Naive B cell (primary cell): ENCODE measurements around the gene IGFBP3. TPM values are rescaled to one million over a fixed set of nuclear protein-coding genes. Genes with fewer than 3 reads are reported as not detected.
"Not testable (repeated sequence)": the region's sequence is repeated elsewhere in the genome, so short reads cannot be mapped to it uniquely, and the experiment has no call there.

Source experiments
- ATAC-seq, 2 donors: fragments of 150-1000 bp; cut with Tn5 transposase; 2 replicates each; pipeline ENCODE4 v1.10.0; 2021; ENCODE audit warnings: low read depth in 2 of 2, mild to moderate bottlenecking in 2 of 2, moderate library complexity in 2 of 2
- DNase-seq: peaks from one replicate; pipeline ENCODE4 v3.0.0; 2022
- H3K27ac Mint-ChIP-seq, 6 donors: one replicate each; pipeline ENCODE4 v1.8.0; 2020 to 2022; ENCODE audit warnings: mild to moderate bottlenecking in 6 of 6, mixed read lengths in 6 of 6, moderate library complexity in 5 of 6, inconsistent platforms in 2 of 6
- H3K27me3 Mint-ChIP-seq, 3 donors: one replicate each; pipeline ENCODE4 v1.8.0; 2021 to 2022; ENCODE audit warnings: mixed read lengths in 3 of 3, mild to moderate bottlenecking in 1 of 3
- H3K36me3 Mint-ChIP-seq, 2 donors: one replicate each; pipeline ENCODE4 v1.8.0; 2020 to 2022; ENCODE audit warnings: mixed read lengths in 2 of 2, inconsistent platforms in 1 of 2, mild to moderate bottlenecking in 1 of 2
- H3K4me1 Mint-ChIP-seq, 3 donors: one replicate each; pipeline ENCODE4 v1.8.0; 2020 to 2022; ENCODE audit warnings: mixed read lengths in 3 of 3, inconsistent platforms in 1 of 3, mild to moderate bottlenecking in 1 of 3, moderate library complexity in 1 of 3
- H3K4me3 Mint-ChIP-seq, 8 donors: one replicate each; pipeline ENCODE4 v1.8.0; 2020 to 2022; ENCODE audit warnings: mild to moderate bottlenecking in 8 of 8, mixed read lengths in 8 of 8, moderate library complexity in 8 of 8, inconsistent platforms in 2 of 8
- H3K9me3 Mint-ChIP-seq, 7 donors: one replicate each; pipeline ENCODE4 v1.8.0; 2020 to 2022; ENCODE audit warnings: mixed read lengths in 7 of 7, mild to moderate bottlenecking in 5 of 7, inconsistent platforms in 2 of 7, moderate library complexity in 1 of 7
- polyA plus RNA-seq, 6 donors: library from polyadenylated mRNA; unstranded; fragments of 300-500 nt; fragmentation: Illumina TruSeq; gene quantifications; one replicate each; pipeline ENCODE4 v1.2.3, GENCODE V29; 2021; ENCODE audit warnings: low read depth in 6 of 6

The IGFBP3 gene, protein sequence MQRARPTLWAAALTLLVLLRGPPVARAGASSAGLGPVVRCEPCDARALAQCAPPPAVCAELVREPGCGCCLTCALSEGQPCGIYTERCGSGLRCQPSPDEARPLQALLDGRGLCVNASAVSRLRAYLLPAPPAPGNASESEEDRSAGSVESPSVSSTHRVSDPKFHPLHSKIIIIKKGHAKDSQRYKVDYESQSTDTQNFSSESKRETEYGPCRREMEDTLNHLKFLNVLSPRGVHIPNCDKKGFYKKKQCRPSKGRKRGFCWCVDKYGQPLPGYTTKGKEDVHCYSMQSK
- not detected for polyA plus RNA-seq

DNA sequence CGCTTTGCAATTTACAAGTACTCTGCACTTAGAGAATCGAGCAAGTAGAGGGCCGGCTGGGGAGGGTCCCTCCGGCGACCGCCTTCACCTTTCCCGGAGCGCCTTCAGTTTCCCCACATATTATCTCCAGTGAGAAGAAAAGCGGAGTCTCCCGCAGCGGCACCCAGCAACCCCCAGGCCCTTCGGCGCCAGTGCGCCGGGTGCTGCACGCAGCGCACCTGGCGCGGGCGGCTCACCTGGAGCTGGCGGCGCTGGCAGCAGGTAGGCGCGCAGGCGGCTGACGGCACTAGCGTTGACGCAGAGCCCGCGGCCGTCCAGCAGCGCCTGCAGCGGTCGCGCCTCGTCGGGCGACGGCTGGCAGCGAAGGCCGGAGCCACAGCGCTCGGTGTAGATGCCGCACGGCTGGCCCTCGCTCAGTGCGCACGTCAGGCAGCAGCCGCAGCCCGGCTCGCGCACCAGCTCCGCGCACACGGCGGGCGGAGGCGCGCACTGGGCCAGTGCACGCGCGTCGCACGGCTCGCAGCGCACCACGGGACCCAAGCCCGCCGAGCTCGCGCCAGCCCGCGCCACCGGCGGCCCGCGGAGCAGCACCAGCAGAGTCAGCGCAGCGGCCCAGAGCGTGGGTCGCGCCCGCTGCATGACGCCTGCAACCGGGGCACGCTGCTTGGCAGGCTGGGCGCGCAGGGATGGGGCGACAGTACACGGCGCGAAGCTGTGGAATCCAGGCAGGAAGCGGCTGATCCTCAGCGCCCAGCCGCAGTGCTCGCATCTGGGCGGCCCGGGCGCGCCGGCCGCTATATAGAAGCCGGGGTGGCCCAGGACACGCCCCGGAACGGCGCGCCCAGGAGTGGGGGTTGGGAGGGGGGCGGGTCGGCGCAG, at the start of gene IGFBP3:
Gene IGFBP3 (minus strand): TSS at position 771 of the 879 bp plus-strand sequence. CDS start 132 bp downstream, at position 639.
- ATAC-seq (peak in 1 of 2 donors; percentile 21), DNase-seq (no peak)
- H3K4me3 Mint-ChIP-seq = peak within 1 kb of the TSS in 6 of 8 donors; percentile 51 to 86 (median 65)
- H3K27me3 Mint-ChIP-seq = peaks cover 69 to 79% (median 76%) of the 10 kb centered on the region in 3 donors
- H3K27ac Mint-ChIP-seq = peak within 1 kb of the TSS in 1 of 6 donors; percentile 58
- H3K9me3 Mint-ChIP-seq = peaks cover 0 to 2% (median 0%) of the 10 kb centered on the region in 7 donors
- peaks cover 13 to 30% (median 27%) of the 10 kb centered on the region in 3 donors for H3K4me1 Mint-ChIP-seq
- H3K36me3 Mint-ChIP-seq = no peaks in the 10 kb centered on the region

DNA sequence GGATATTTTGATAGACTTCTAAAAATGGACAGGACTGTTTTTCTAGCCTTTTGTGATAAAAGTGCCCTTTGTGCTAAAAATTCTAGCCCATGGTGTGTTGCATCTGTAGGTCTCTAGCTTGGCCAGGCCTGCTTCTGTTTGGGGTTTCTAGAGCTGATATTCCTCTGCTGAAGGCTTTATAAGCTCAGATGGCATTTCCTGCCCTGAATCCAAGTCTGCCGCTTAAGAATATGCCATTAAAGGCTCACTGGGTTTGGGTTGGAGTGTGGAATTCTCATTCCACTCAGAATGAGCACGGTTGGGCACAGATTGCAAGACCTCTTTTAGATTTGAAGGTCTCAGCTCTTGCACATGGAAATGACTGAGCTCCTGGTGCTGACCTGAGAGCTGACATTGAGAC, 49.4 kb upstream of the IGFBP3 start:
- Mint-ChIP-seq H3K27me3 (peaks cover 0 to 20% (median 18%) of the 10 kb centered on the region in 3 donors), H3K27ac (no peak overlapping the region), H3K4me3 (no peak overlapping the region), H3K36me3 (peaks cover 0 to 4% of the 10 kb centered on the region in 2 donors), H3K9me3 (peaks cover 0 to 3% (median 0%) of the 10 kb centered on the region in 7 donors), H3K4me1 (no peaks in the 10 kb centered on the region)
- ATAC-seq (no peak), DNase-seq (no peak)

DNA sequence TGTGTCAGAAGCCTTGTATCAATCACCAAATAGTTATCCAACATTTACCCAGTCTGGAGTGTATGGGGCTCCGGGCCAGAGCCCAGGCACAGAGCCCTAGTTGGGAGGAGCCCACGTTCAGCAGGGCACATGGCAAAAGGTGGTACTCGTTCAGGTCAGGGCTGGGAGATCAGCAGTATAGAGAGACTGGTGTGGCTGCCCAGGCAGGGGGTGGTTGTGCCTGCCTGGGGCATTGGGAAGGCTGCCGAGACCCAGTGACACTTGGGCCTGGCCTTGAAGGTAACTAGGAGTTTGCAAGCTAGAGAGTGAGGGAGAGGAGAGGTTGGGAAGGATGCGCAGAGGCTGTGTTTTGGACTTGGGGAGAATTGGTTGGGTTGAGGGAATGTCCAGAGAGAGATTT, 48.9 kb upstream of the IGFBP3 start:
- peaks cover 0 to 4% of the 10 kb centered on the region in 2 donors for H3K36me3 Mint-ChIP-seq
- ATAC-seq (no peak), DNase-seq (no peak)
- H3K9me3 Mint-ChIP-seq = peaks cover 0 to 3% (median 0%) of the 10 kb centered on the region in 7 donors
- H3K27me3 Mint-ChIP-seq = peaks cover 0 to 20% (median 18%) of the 10 kb centered on the region in 3 donors
- no peaks in the 10 kb centered on the region for H3K4me1 Mint-ChIP-seq
- no peak overlapping the region for H3K27ac Mint-ChIP-seq
- H3K4me3 Mint-ChIP-seq = no peak overlapping the region

DNA sequence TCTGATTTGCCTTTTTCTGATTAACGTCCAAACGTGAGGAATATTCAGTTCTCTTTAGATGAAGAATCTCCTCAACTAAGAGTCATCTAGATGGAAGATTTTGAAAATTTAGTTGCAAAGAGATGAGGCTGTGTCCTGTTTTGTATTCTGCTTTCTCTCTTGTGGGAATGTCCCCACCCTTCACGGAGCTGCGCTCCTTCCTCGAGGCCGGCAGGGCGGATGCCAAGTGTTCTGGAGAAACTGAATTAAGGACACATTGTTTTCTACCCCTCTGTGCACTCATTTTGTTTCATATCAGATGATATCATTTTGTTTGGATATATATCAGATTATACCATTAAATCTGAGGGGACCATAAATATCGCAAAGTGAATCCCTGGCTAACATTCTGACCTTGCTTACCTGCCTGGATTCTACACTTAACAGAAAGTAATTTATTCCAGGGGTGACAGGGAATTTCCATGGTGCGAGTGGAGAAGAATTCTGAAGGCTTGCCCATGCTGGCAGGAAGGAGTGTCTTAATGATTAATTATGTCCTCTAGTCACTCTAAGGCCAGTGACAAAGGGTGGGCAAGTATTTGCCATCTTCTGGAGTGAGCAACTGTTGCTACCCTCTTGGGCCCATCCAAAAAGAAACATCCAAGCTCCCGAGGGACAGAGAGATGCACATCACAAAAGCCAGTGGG, 47.9 kb upstream of the IGFBP3 start:
- Mint-ChIP-seq H3K4me3 (no peak overlapping the region), H3K27me3 (peaks cover 0 to 24% (median 21%) of the 10 kb centered on the region in 3 donors), H3K4me1 (no peaks in the 10 kb centered on the region), H3K36me3 (peaks cover 0 to 4% of the 10 kb centered on the region in 2 donors), H3K27ac (no peak overlapping the region), H3K9me3 (peaks cover 0 to 3% (median 0%) of the 10 kb centered on the region in 7 donors)
- DNase-seq (no peak), ATAC-seq (no peak)

DNA sequence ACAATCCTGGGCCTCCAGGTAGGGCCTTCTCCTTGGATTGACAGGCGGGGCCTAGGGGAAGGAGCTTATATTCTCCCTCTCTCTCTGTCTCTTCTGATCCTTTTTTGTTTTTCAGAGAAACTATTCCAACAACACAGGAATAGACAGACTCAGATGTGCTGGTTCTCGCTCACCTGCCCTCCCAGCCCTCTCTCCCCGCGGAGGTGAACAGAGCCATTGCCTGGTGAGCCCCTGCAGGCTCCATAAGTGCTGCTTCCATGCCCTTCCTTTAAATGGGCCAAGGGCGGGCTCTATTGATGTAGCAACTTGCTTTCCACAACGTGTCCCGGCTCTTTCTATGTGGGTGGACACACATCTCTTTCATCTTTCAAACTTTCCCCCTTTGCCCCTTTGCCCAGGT, 47.2 kb upstream of the IGFBP3 start:
- peaks cover 0 to 3% (median 0%) of the 10 kb centered on the region in 7 donors for H3K9me3 Mint-ChIP-seq
- no peak overlapping the region for H3K4me3 Mint-ChIP-seq
- H3K4me1 Mint-ChIP-seq = no peaks in the 10 kb centered on the region
- ATAC-seq = no peak
- H3K27ac Mint-ChIP-seq = no peak overlapping the region
- H3K27me3 Mint-ChIP-seq = peaks cover 0 to 28% (median 26%) of the 10 kb centered on the region in 3 donors
- H3K36me3 Mint-ChIP-seq = peaks cover 0 to 10% of the 10 kb centered on the region in 2 donors
- DNase-seq = no peak

DNA sequence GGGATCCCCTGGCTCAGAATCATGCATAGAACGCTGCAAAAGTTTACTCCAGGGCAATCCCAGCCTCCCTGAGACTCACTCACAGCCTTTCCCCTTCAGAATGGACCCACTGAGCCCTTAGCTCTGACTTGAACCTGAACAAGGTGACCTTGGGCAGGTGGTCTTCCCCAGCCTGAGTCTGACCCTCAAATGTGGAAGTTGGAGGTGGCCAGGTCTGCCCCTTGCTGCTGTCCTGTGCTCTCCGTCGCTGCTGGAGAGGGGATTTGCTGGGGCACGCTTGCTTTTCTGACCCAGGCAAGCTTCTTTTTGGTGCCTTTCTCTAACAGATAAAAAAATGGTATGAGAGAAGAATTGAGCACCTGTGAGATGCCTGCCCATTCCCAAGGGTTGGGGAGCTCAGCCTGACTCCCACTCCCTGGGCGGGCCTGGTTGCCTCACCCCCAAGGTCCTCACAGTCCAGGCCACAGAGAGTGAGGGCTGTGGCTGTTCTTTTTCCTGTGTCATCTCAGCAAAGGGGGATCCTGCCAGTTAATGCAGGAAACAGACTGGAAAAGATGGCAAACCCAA, 46.6 kb upstream of the IGFBP3 start:
- H3K27me3 Mint-ChIP-seq = peaks cover 0 to 29% (median 21%) of the 10 kb centered on the region in 3 donors
- no peak overlapping the region for H3K27ac Mint-ChIP-seq
- peaks cover 0 to 11% of the 10 kb centered on the region in 2 donors for H3K36me3 Mint-ChIP-seq
- DNase-seq (no peak), ATAC-seq (no peak)
- H3K4me3 Mint-ChIP-seq = no peak overlapping the region
- no peaks in the 10 kb centered on the region for H3K4me1 Mint-ChIP-seq
- H3K9me3 Mint-ChIP-seq = peaks cover 0 to 3% (median 0%) of the 10 kb centered on the region in 7 donors

DNA sequence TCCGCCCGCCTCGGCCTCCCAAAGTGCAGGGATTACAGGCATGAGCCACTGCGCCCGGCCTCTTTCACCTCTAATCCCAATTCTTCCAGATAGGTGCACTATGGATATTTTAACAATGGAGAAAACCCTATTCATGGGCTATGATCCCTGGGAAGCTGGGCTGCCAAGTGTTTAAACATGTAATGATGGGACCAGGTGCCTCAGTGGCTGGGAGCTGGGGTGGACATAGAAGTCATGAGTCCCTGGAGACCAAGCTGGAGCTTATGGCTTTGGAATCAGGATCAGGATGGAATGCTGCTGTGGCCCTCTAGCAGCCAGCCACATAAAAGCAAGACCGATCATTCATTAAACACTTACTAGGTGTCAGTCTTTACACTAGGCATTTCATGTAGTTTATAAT, 41.8 kb upstream of the IGFBP3 start:
- H3K4me1 Mint-ChIP-seq = no peaks in the 10 kb centered on the region
- H3K36me3 Mint-ChIP-seq = peaks cover 0 to 7% of the 10 kb centered on the region in 2 donors
- H3K4me3 Mint-ChIP-seq = peak overlapping the region in 1 of 8 donors; percentile 21

DNA sequence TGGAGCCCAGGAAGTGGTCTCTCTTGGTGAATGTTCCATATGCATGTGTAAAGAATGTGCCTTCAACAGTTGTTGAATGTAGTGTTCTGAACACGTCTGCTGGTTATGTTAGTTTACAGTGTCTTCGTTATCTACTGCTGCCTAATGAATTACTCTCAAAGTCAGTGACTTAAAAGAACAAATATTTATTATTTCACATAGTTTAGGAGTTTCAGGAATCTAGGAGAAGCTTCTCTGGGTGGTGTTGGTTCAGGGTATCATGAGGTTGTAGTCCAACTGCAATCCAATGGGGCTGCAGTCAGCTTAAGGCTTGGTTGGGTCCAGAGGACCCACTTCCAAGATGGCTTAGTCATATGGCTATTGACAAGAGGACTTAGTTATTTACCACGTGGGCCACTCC, 36.6 kb upstream of the IGFBP3 start:
- DNase-seq = no peak
- H3K9me3 Mint-ChIP-seq = peaks cover 0 to 34% (median 4%) of the 10 kb centered on the region in 7 donors
- H3K36me3 Mint-ChIP-seq = no peaks in the 10 kb centered on the region
- no peaks in the 10 kb centered on the region for H3K4me1 Mint-ChIP-seq
- H3K27ac Mint-ChIP-seq = no peak overlapping the region
- no peak overlapping the region for H3K4me3 Mint-ChIP-seq
- no peak for ATAC-seq
- H3K27me3 Mint-ChIP-seq = peaks cover 0 to 9% (median 0%) of the 10 kb centered on the region in 3 donors

More for the DNA sequence above, 41.8 kb upstream of the IGFBP3 start:
- peaks cover 0 to 22% (median 18%) of the 10 kb centered on the region in 3 donors for H3K27me3 Mint-ChIP-seq
- no peak for DNase-seq
- H3K9me3 Mint-ChIP-seq = peaks cover 0 to 4% (median 0%) of the 10 kb centered on the region in 7 donors
- no peak for ATAC-seq
- no peak overlapping the region for H3K27ac Mint-ChIP-seq

DNA sequence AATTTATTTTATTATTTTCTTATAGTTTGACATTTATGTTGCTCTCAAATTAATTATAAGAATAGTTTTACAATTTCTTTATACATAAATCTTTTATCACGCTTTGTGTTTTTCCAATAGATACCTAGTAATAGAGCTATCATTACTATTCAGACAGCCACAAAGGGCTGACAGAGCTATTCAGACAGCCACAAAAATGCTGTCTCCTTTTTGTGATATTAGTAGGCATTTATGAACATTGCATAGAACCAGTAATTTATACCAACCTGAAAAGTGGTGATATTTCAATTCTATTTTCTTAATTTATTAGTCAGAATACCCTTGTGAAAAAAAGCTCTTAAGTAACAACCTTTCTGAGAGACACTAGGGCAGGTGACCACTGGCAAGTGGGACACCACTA, 34.2 kb upstream of the IGFBP3 start:
- H3K4me1 Mint-ChIP-seq = no peaks in the 10 kb centered on the region

DNA sequence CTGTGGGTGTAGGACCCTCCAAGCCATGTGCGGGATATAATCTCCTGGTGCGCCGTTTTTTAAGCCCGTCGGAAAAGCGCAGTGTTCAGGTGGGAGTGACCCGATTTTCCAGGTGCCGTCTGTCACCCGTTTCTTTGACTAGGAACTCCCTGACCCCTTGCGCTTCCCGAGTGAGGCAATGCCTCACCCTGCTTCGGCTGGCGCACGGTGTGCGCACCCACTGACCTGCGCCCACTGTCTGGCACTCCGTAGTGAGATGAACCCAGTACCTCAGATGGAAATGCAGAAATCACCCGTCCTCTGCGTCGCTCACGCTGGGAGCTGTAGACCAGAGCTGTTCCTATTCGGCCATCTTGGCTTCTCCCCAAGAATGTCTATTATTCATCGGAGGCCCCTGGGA, 32.0 kb upstream of the IGFBP3 start:
- H3K4me1 Mint-ChIP-seq, DNase-seq, H3K27ac Mint-ChIP-seq, ATAC-seq, H3K4me3 Mint-ChIP-seq, H3K36me3 Mint-ChIP-seq, H3K27me3 Mint-ChIP-seq: not testable (repeated sequence)
- H3K9me3 Mint-ChIP-seq = peaks cover 2 to 43% (median 5%) of the 10 kb centered on the region in 7 donors

More for the DNA sequence above, 34.2 kb upstream of the IGFBP3 start:
- Mint-ChIP-seq H3K27me3 (no peaks in the 10 kb centered on the region), H3K27ac (no peak overlapping the region), H3K4me3 (no peak overlapping the region), H3K36me3 (no peaks in the 10 kb centered on the region), H3K9me3 (peaks cover 2 to 37% (median 6%) of the 10 kb centered on the region in 7 donors)
- ATAC-seq = no peak
- DNase-seq = no peak

DNA sequence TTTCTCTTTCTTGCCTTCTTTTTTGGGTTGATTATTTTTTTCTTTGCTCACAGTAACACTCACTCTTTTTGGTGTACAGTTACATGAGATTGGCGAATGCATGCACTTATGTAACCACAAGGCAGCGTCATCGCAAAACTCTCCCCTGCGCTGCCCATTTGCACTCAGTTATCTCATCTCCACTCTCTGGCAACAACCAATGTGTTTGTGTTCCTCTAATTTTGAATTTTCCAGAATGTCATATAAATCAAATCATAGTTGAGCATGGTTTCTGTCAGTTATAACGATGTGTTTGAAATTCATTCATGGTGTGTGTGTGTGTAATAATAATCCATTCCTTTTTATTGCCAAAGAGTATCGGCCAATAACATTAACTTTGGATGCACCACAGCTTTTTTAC, 23.0 kb upstream of the IGFBP3 start:
- H3K27ac Mint-ChIP-seq = no peak overlapping the region

DNA sequence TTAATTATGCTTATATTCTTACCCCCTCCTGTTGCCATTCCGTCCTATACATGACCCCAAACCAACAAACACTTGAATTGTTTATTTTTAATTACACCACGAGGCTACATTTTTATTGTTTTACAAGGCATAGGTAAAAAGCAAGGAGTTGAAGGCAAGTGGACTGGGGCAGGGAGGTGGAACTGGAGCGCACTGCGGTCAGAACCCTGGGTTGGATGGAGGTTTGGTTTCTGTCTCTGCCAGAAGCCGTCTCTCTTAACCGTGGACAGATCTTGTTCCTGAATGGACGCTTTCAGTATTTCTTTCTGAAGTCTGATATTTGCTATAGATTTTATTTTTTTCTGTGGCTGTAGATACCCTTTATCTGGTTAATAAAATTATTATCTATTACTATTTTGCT, 19.9 kb upstream of the IGFBP3 start:
- Mint-ChIP-seq H3K27me3 (peaks cover 10 to 20% (median 14%) of the 10 kb centered on the region in 3 donors), H3K27ac (peak overlapping the region in 1 of 6 donors; percentile 2), H3K9me3 (peaks cover 5 to 10% (median 6%) of the 10 kb centered on the region in 7 donors), H3K4me1 (peaks cover 0 to 15% (median 0%) of the 10 kb centered on the region in 3 donors), H3K4me3 (peak overlapping the region in 7 of 8 donors; percentile 48 to 91 (median 85)), H3K36me3 (peaks cover 0 to 9% of the 10 kb centered on the region in 2 donors)
- DNase-seq (no peak), ATAC-seq (no peak)

More for the DNA sequence above, 23.0 kb upstream of the IGFBP3 start:
- peaks cover 0 to 8% of the 10 kb centered on the region in 2 donors for H3K36me3 Mint-ChIP-seq
- DNase-seq (no peak), ATAC-seq (no peak)
- H3K9me3 Mint-ChIP-seq = peaks cover 4 to 10% (median 6%) of the 10 kb centered on the region in 7 donors
- peaks cover 0 to 13% (median 0%) of the 10 kb centered on the region in 3 donors for H3K27me3 Mint-ChIP-seq
- H3K4me3 Mint-ChIP-seq = peak overlapping the region in 1 of 8 donors; percentile 35
- peaks cover 0 to 15% (median 0%) of the 10 kb centered on the region in 3 donors for H3K4me1 Mint-ChIP-seq
